Ascending aorta (tissue), 2 donors: ENCODE results near the gene AGPAT1. TPM values are rescaled to one million over a fixed set of nuclear protein-coding genes. Genes with fewer than 3 reads are reported as not detected.
"Not testable (repeated sequence)": the region's sequence is repeated elsewhere in the genome, so short reads cannot be mapped to it uniquely, and the experiment has no call there.

Experiments used
- DNase-seq, 2 donors: peaks; one replicate each; pipeline ENCODE4 v3.0.0-alpha.2; 2019; ENCODE audit warnings: low spot score in 2 of 2
- H3K27ac ChIP-seq, 2 donors: fragments of 200-600 bp; sonication (generic); one replicate each; pipeline ENCODE4 v1.5.1; 2016 to 2017; ENCODE audit warnings: mild to moderate bottlenecking in 1 of 2
- H3K27me3 ChIP-seq: fragments of 200-600 bp; sonication (generic); one replicate; pipeline ENCODE4 v1.5.1; 2017
- H3K36me3 ChIP-seq, 2 donors: fragments of 200-600 bp; sonication (generic); one replicate each; pipeline ENCODE4 v1.5.1; 2016
- H3K4me1 ChIP-seq, 2 donors: fragments of 200-600 bp; sonication (generic); one replicate each; pipeline ENCODE4 v1.5.1; 2016 to 2017; ENCODE audit warnings: mild to moderate bottlenecking in 1 of 2
- H3K4me3 ChIP-seq, 2 donors: fragments of 200-600 bp; sonication (generic); one replicate each; pipeline ENCODE4 v1.5.1; 2016 to 2017; ENCODE audit warnings: mild to moderate bottlenecking in 1 of 2
- H3K9me3 ChIP-seq, 2 donors: fragments of 200-600 bp; sonication (generic); one replicate each; pipeline ENCODE4 v1.5.1; 2016
- CTCF ChIP-seq, 3 experiments: fragments of 200-600 bp in 2 of 3; fragments of 450-650 bp in 1 of 3; sonication (generic) in 2 of 3; IDR thresholded peaks; one replicate each; pipeline ENCODE4 v1.5.1; 2016 to 2019; ENCODE audit warnings: antibody characterized with exemption in 3 of 3, mild to moderate bottlenecking in 1 of 3, moderate library complexity in 1 of 3
- intact Hi-C: fragments of 100-400 bp; cut with DNase I; formaldehyde crosslinking; loops from one replicate; pipeline ENCODE4 v1.15.1; 2023
- total RNA-seq: library from RNA; depleted of rRNA; stranded (reverse); fragments of >200 nt; gene quantifications from one replicate; pipeline ENCODE4 v1.1.0, GENCODE V29; 2016

AGPAT1 gene
- total RNA-seq, 1 donor from 2014 or later = 136 TPM

- no peak for DNase-seq
- no peaks in the 10 kb centered on the region for H3K36me3 ChIP-seq
- H3K9me3 ChIP-seq = no peaks in the 10 kb centered on the region
- H3K4me1 ChIP-seq = no peaks in the 10 kb centered on the region
- no peaks in the 10 kb centered on the region for H3K27me3 ChIP-seq
- intact Hi-C loops = no loop called here
- TF ChIP-seq CTCF (IDR thresholded peaks at IDR 0.05) = no peak
- H3K27ac ChIP-seq = no peak overlapping the region
- H3K4me3 ChIP-seq = no peak overlapping the region
These were observed 37.8 kb upstream of the AGPAT1 start for GRCh38 chr6:32213649-32214048.

GRCh38 chr6:32212076-32212760 lies 36.3 kb upstream of the AGPAT1 start:
- no peaks in the 10 kb centered on the region for H3K36me3 ChIP-seq
- no peak for TF ChIP-seq CTCF (IDR thresholded peaks at IDR 0.05)
- DNase-seq = no peak

GRCh38 chr6:32211432-32211831 lies 35.5 kb upstream of the AGPAT1 start:
- intact Hi-C loops, DNase-seq, H3K36me3 ChIP-seq, H3K4me1 ChIP-seq, H3K9me3 ChIP-seq, H3K27me3 ChIP-seq, H3K27ac ChIP-seq, H3K4me3 ChIP-seq: not testable (repeated sequence)

More at GRCh38 chr6:32212076-32212760, 36.3 kb upstream of the AGPAT1 start:
- Histone ChIP-seq H3K4me1 (no peaks in the 10 kb centered on the region), H3K4me3 (no peak overlapping the region), H3K27ac (no peak overlapping the region), H3K9me3 (no peaks in the 10 kb centered on the region), H3K27me3 (no peaks in the 10 kb centered on the region)
- intact Hi-C loops = no loop called here

- H3K4me3 ChIP-seq = no peak overlapping the region
- H3K36me3 ChIP-seq = no peaks in the 10 kb centered on the region
- DNase-seq = no peak
- H3K4me1 ChIP-seq = no peaks in the 10 kb centered on the region
- no peaks in the 10 kb centered on the region for H3K27me3 ChIP-seq
- H3K9me3 ChIP-seq = no peaks in the 10 kb centered on the region
- intact Hi-C loops = no loop called here
- H3K27ac ChIP-seq = no peak overlapping the region
- TF ChIP-seq CTCF (IDR thresholded peaks at IDR 0.05) = no peak
These were observed 34.3 kb upstream of the AGPAT1 start for GRCh38 chr6:32210191-32210601.

GRCh38 chr6:32208996-32209395 lies 33.1 kb upstream of the AGPAT1 start:
- Histone ChIP-seq H3K4me1 (no peaks in the 10 kb centered on the region), H3K27ac (no peak overlapping the region), H3K36me3 (no peaks in the 10 kb centered on the region), H3K4me3 (no peak overlapping the region), H3K27me3 (no peaks in the 10 kb centered on the region), H3K9me3 (no peaks in the 10 kb centered on the region)
- intact Hi-C loops = no loop called here
- no peak for TF ChIP-seq CTCF (IDR thresholded peaks at IDR 0.05)
- no peak for DNase-seq

- Histone ChIP-seq H3K4me1 (no peaks in the 10 kb centered on the region), H3K9me3 (no peaks in the 10 kb centered on the region), H3K27ac (no peak overlapping the region), H3K4me3 (no peak overlapping the region), H3K36me3 (no peaks in the 10 kb centered on the region), H3K27me3 (no peaks in the 10 kb centered on the region)
- TF ChIP-seq CTCF (IDR thresholded peaks at IDR 0.05) = no peak
- intact Hi-C loops = no loop called here
- no peak for DNase-seq
These were observed 28.4 kb upstream of the AGPAT1 start for GRCh38 chr6:32204268-32204715.
